ENCODE measurements around the gene FAM114A2.
"Not testable (repeated sequence)": the region's sequence is repeated elsewhere in the genome, so short reads cannot be mapped to it uniquely, and the experiment has no call there.

The FAM114A2 gene

GRCh38 chr5:154077696-154078095 lies 39.0 kb upstream of the FAM114A2 start:
- CTCF ChIA-PET: interaction anchor here (1.1 to 2.9 kb wide), 3 partner anchors 10 to 327 kb away, joined by 3 to 8 read pairs (median 7); no protein-coding TSS in a partner anchor
- Histone ChIP-seq H3K36me3 (ENCODE audit: control insufficient read depth in 4 of 4, insufficient read depth in 4 of 4, low read length in 3 of 4) (no peaks in the 10 kb centered on the region), H3K9me3 (ENCODE audit: control extremely low read depth in 1 of 5, control insufficient read depth in 4 of 5, insufficient read depth in 2 of 5, low read depth in 1 of 5, low read length in 4 of 5) (no peaks in the 10 kb centered on the region), H3K27me3 (replicated peaks in 2 of 5; ENCODE audit: control insufficient read depth in 4 of 5, insufficient read depth in 5 of 5, low read length in 4 of 5) (no peaks in the 10 kb centered on the region), H3K4me1 (ENCODE audit: control extremely low read depth in 1 of 4, control insufficient read depth in 4 of 4, insufficient read depth in 4 of 4, low read length in 3 of 4) (peaks cover 0 to 3% (median 0%) of the 10 kb centered on the region in 4 experiments), H3K4me3 (ENCODE audit: control insufficient read depth in 1 of 7, extremely low read depth in 1 of 7, insufficient read depth in 4 of 7, low read depth in 2 of 7, low read length in 6 of 7) (no peak overlapping the region), H3K27ac (ENCODE audit: insufficient read depth in 1 of 2, low read depth in 1 of 2, low read length in 2 of 2, poor library complexity in 1 of 2, severe bottlenecking in 2 of 2) (no peak overlapping the region)
- 80% methylated on average over 1 of the region's 1 CpG for WGBS (ENCODE audit: insufficient coverage)
- DNase-seq: no peak
- POLR2A ChIA-PET: no interaction called here

GRCh38 chr5:154076240-154076922 lies 37.7 kb upstream of the FAM114A2 start:
- Histone ChIP-seq H3K27ac (ENCODE audit: insufficient read depth in 1 of 2, low read depth in 1 of 2, low read length in 2 of 2, poor library complexity in 1 of 2, severe bottlenecking in 2 of 2) (no peak overlapping the region), H3K4me1 (ENCODE audit: control extremely low read depth in 1 of 4, control insufficient read depth in 4 of 4, insufficient read depth in 4 of 4, low read length in 3 of 4) (peaks cover 0 to 7% (median 2%) of the 10 kb centered on the region in 4 experiments), H3K9me3 (ENCODE audit: control extremely low read depth in 1 of 5, control insufficient read depth in 4 of 5, insufficient read depth in 2 of 5, low read depth in 1 of 5, low read length in 4 of 5) (no peaks in the 10 kb centered on the region), H3K4me3 (ENCODE audit: control insufficient read depth in 1 of 7, extremely low read depth in 1 of 7, insufficient read depth in 4 of 7, low read depth in 2 of 7, low read length in 6 of 7) (no peak overlapping the region), H3K36me3 (ENCODE audit: control insufficient read depth in 4 of 4, insufficient read depth in 4 of 4, low read length in 3 of 4) (no peaks in the 10 kb centered on the region), H3K27me3 (replicated peaks in 2 of 5; ENCODE audit: control insufficient read depth in 4 of 5, insufficient read depth in 5 of 5, low read length in 4 of 5) (no peaks in the 10 kb centered on the region)
- POLR2A ChIA-PET: no interaction called here
- 97% methylated on average over 3 of the region's 5 CpGs for WGBS (ENCODE audit: insufficient coverage)
- CTCF ChIA-PET: interaction anchor here (0.8 to 9.3 kb wide), 7 partner anchors 8 to 384 kb away, joined by 3 to 106 read pairs (median 3); no protein-coding TSS in a partner anchor
- no peak for DNase-seq

GRCh38 chr5:154072414-154073171 lies 33.9 kb upstream of the FAM114A2 start:
- Histone ChIP-seq H3K27ac (ENCODE audit: insufficient read depth in 1 of 2, low read depth in 1 of 2, low read length in 2 of 2, poor library complexity in 1 of 2, severe bottlenecking in 2 of 2) (no peak overlapping the region), H3K4me1 (ENCODE audit: control extremely low read depth in 1 of 4, control insufficient read depth in 4 of 4, insufficient read depth in 4 of 4, low read length in 3 of 4) (peaks cover 0 to 7% (median 2%) of the 10 kb centered on the region in 4 experiments), H3K4me3 (ENCODE audit: control insufficient read depth in 1 of 7, extremely low read depth in 1 of 7, insufficient read depth in 4 of 7, low read depth in 2 of 7, low read length in 6 of 7) (peak overlapping the region in 1 of 7 experiments; percentile 37), H3K9me3 (ENCODE audit: control extremely low read depth in 1 of 5, control insufficient read depth in 4 of 5, insufficient read depth in 2 of 5, low read depth in 1 of 5, low read length in 4 of 5) (no peaks in the 10 kb centered on the region), H3K36me3 (ENCODE audit: control insufficient read depth in 4 of 4, insufficient read depth in 4 of 4, low read length in 3 of 4) (no peaks in the 10 kb centered on the region), H3K27me3 (replicated peaks in 2 of 5; ENCODE audit: control insufficient read depth in 4 of 5, insufficient read depth in 5 of 5, low read length in 4 of 5) (no peaks in the 10 kb centered on the region)
- DNase-seq: peak; percentile 72 to 84 (median 76)
- 44% methylated on average over 15 of the region's 18 CpGs for WGBS (ENCODE audit: insufficient coverage)
- CTCF ChIA-PET: interaction anchor here (0.6 to 9.3 kb wide), 41 partner anchors 10 to 568 kb away, joined by 3 to 106 read pairs (median 4); partner anchors contain the start of genes FAM114A2, GALNT10 and MFAP3
- POLR2A ChIA-PET: no interaction called here

- H3K27ac ChIP-seq (ENCODE audit: insufficient read depth in 1 of 2, low read depth in 1 of 2, low read length in 2 of 2, poor library complexity in 1 of 2, severe bottlenecking in 2 of 2): no peak overlapping the region
- H3K27me3 ChIP-seq (replicated peaks in 2 of 5; ENCODE audit: control insufficient read depth in 4 of 5, insufficient read depth in 5 of 5, low read length in 4 of 5): no peaks in the 10 kb centered on the region
- 83% methylated on average over 2 of the region's 2 CpGs for WGBS (ENCODE audit: insufficient coverage)
- no peaks in the 10 kb centered on the region for H3K36me3 ChIP-seq (ENCODE audit: control insufficient read depth in 4 of 4, insufficient read depth in 4 of 4, low read length in 3 of 4)
- POLR2A ChIA-PET: no interaction called here
- no peak for DNase-seq
- H3K4me1 ChIP-seq (ENCODE audit: control extremely low read depth in 1 of 4, control insufficient read depth in 4 of 4, insufficient read depth in 4 of 4, low read length in 3 of 4): peaks cover 0 to 7% (median 2%) of the 10 kb centered on the region in 4 experiments
- no peaks in the 10 kb centered on the region for H3K9me3 ChIP-seq (ENCODE audit: control extremely low read depth in 1 of 5, control insufficient read depth in 4 of 5, insufficient read depth in 2 of 5, low read depth in 1 of 5, low read length in 4 of 5)
- CTCF ChIA-PET: interaction anchor here (0.6 to 9.3 kb wide), 40 partner anchors 9 to 568 kb away, joined by 3 to 106 read pairs (median 4); partner anchors contain the start of genes FAM114A2, GALNT10 and MFAP3
- peak overlapping the region in 2 of 7 experiments; percentile 31 to 37 for H3K4me3 ChIP-seq (ENCODE audit: control insufficient read depth in 1 of 7, extremely low read depth in 1 of 7, insufficient read depth in 4 of 7, low read depth in 2 of 7, low read length in 6 of 7)
Observed at GRCh38 chr5:154071799-154072413, 33.2 kb upstream of the FAM114A2 start.

- CTCF ChIA-PET: interaction anchor here (1.0 to 9.3 kb wide), 6 partner anchors 11 to 337 kb away, joined by 3 to 106 read pairs (median 4); no protein-coding TSS in a partner anchor
- H3K27ac ChIP-seq (ENCODE audit: insufficient read depth in 1 of 2, low read depth in 1 of 2, low read length in 2 of 2, poor library complexity in 1 of 2, severe bottlenecking in 2 of 2); H3K36me3 ChIP-seq (ENCODE audit: control insufficient read depth in 4 of 4, insufficient read depth in 4 of 4, low read length in 3 of 4); H3K4me1 ChIP-seq (ENCODE audit: control extremely low read depth in 1 of 4, control insufficient read depth in 4 of 4, insufficient read depth in 4 of 4, low read length in 3 of 4); H3K27me3 ChIP-seq (replicated peaks in 2 of 5; ENCODE audit: control insufficient read depth in 4 of 5, insufficient read depth in 5 of 5, low read length in 4 of 5); POLR2A ChIA-PET; H3K9me3 ChIP-seq (ENCODE audit: control extremely low read depth in 1 of 5, control insufficient read depth in 4 of 5, insufficient read depth in 2 of 5, low read depth in 1 of 5, low read length in 4 of 5); DNase-seq; H3K4me3 ChIP-seq (ENCODE audit: control insufficient read depth in 1 of 7, extremely low read depth in 1 of 7, insufficient read depth in 4 of 7, low read depth in 2 of 7, low read length in 6 of 7): not testable (repeated sequence)
- WGBS (ENCODE audit: insufficient coverage): 97% methylated on average over 4 of the region's 5 CpGs
Observed at GRCh38 chr5:154069854-154070253, 31.1 kb upstream of the FAM114A2 start.

GRCh38 chr5:154065971-154066370 lies 27.3 kb upstream of the FAM114A2 start:
- ChIA-PET POLR2A (no interaction called here), CTCF (no interaction called here)

More at GRCh38 chr5:154065971-154066370, 27.3 kb upstream of the FAM114A2 start:
- Histone ChIP-seq H3K9me3 (ENCODE audit: control extremely low read depth in 1 of 5, control insufficient read depth in 4 of 5, insufficient read depth in 2 of 5, low read depth in 1 of 5, low read length in 4 of 5) (no peaks in the 10 kb centered on the region), H3K27me3 (replicated peaks in 2 of 5; ENCODE audit: control insufficient read depth in 4 of 5, insufficient read depth in 5 of 5, low read length in 4 of 5) (no peaks in the 10 kb centered on the region), H3K27ac (ENCODE audit: insufficient read depth in 1 of 2, low read depth in 1 of 2, low read length in 2 of 2, poor library complexity in 1 of 2, severe bottlenecking in 2 of 2) (no peak overlapping the region), H3K4me3 (ENCODE audit: control insufficient read depth in 1 of 7, extremely low read depth in 1 of 7, insufficient read depth in 4 of 7, low read depth in 2 of 7, low read length in 6 of 7) (no peak overlapping the region), H3K4me1 (ENCODE audit: control extremely low read depth in 1 of 4, control insufficient read depth in 4 of 4, insufficient read depth in 4 of 4, low read length in 3 of 4) (no peaks in the 10 kb centered on the region), H3K36me3 (ENCODE audit: control insufficient read depth in 4 of 4, insufficient read depth in 4 of 4, low read length in 3 of 4) (no peaks in the 10 kb centered on the region)
- no peak for DNase-seq

Measured in common myeloid progenitor, CD34-positive (primary cell).